Measurements from ENCODE around the gene GALNS. TPM values are rescaled to one million over a fixed set of nuclear protein-coding genes. Genes with fewer than 3 reads are reported as not detected.

GALNS gene
- total and polyA plus RNA-seq, 2 of the 8 experiments (the other 6 are each of a cell fraction or from before 2014, with no cell fraction given): 8.9 to 17.8 TPM

DNA sequence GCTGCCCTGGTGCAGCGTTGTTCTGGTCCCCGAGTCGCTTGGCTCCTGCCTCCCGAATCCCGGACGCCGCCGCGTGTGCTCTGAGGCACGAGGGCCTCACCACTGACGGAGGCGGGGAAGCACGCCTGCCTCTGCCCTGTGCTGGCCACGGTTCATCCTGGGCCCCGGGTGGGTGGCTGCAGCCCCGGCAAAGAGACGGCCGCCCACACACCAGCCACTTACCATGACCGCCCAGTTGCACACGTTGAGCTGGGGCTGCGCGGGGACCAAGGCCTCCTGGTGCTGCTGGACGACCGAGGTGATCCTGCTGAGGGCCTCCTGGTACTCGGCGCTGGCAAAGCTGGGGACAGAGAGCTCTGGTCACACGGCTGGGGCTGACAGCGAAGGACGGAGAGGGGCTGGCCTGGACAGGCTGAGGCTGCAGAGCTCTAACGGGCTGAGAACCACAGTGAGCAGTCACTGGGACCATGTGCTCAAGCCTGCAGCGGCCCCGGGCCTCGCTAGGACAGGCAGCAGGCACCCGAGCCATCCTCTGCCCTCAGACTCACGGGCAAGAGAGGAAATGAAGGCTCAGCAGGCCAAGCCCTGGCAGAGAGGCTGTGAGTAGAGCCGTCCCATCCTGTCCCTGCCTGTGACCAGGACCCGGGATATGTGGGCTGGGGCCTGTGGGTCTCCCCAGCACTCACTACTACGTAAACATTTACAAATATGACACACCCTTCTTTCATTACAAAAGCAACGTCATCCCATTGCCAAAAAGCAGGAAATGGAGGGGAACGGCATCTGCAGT, 38.8 kb downstream of the GALNS start (continued):
- TF ChIP-seq, protein P1, sequence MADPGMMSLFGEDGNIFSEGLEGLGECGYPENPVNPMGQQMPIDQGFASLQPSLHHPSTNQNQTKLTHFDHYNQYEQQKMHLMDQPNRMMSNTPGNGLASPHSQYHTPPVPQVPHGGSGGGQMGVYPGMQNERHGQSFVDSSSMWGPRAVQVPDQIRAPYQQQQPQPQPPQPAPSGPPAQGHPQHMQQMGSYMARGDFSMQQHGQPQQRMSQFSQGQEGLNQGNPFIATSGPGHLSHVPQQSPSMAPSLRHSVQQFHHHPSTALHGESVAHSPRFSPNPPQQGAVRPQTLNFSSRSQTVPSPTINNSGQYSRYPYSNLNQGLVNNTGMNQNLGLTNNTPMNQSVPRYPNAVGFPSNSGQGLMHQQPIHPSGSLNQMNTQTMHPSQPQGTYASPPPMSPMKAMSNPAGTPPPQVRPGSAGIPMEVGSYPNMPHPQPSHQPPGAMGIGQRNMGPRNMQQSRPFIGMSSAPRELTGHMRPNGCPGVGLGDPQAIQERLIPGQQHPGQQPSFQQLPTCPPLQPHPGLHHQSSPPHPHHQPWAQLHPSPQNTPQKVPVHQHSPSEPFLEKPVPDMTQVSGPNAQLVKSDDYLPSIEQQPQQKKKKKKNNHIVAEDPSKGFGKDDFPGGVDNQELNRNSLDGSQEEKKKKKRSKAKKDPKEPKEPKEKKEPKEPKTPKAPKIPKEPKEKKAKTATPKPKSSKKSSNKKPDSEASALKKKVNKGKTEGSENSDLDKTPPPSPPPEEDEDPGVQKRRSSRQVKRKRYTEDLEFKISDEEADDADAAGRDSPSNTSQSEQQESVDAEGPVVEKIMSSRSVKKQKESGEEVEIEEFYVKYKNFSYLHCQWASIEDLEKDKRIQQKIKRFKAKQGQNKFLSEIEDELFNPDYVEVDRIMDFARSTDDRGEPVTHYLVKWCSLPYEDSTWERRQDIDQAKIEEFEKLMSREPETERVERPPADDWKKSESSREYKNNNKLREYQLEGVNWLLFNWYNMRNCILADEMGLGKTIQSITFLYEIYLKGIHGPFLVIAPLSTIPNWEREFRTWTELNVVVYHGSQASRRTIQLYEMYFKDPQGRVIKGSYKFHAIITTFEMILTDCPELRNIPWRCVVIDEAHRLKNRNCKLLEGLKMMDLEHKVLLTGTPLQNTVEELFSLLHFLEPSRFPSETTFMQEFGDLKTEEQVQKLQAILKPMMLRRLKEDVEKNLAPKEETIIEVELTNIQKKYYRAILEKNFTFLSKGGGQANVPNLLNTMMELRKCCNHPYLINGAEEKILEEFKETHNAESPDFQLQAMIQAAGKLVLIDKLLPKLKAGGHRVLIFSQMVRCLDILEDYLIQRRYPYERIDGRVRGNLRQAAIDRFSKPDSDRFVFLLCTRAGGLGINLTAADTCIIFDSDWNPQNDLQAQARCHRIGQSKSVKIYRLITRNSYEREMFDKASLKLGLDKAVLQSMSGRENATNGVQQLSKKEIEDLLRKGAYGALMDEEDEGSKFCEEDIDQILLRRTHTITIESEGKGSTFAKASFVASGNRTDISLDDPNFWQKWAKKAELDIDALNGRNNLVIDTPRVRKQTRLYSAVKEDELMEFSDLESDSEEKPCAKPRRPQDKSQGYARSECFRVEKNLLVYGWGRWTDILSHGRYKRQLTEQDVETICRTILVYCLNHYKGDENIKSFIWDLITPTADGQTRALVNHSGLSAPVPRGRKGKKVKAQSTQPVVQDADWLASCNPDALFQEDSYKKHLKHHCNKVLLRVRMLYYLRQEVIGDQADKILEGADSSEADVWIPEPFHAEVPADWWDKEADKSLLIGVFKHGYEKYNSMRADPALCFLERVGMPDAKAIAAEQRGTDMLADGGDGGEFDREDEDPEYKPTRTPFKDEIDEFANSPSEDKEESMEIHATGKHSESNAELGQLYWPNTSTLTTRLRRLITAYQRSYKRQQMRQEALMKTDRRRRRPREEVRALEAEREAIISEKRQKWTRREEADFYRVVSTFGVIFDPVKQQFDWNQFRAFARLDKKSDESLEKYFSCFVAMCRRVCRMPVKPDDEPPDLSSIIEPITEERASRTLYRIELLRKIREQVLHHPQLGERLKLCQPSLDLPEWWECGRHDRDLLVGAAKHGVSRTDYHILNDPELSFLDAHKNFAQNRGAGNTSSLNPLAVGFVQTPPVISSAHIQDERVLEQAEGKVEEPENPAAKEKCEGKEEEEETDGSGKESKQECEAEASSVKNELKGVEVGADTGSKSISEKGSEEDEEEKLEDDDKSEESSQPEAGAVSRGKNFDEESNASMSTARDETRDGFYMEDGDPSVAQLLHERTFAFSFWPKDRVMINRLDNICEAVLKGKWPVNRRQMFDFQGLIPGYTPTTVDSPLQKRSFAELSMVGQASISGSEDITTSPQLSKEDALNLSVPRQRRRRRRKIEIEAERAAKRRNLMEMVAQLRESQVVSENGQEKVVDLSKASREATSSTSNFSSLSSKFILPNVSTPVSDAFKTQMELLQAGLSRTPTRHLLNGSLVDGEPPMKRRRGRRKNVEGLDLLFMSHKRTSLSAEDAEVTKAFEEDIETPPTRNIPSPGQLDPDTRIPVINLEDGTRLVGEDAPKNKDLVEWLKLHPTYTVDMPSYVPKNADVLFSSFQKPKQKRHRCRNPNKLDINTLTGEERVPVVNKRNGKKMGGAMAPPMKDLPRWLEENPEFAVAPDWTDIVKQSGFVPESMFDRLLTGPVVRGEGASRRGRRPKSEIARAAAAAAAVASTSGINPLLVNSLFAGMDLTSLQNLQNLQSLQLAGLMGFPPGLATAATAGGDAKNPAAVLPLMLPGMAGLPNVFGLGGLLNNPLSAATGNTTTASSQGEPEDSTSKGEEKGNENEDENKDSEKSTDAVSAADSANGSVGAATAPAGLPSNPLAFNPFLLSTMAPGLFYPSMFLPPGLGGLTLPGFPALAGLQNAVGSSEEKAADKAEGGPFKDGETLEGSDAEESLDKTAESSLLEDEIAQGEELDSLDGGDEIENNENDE (IDR thresholded peaks at IDR 0.05; ENCODE audit: insufficient replicate concordance, low read length): no peak
- TF ChIP-seq TEAD4 (IDR thresholded peaks at IDR 0.05; ENCODE audit: low read depth, low read length): no peak
